GM08714 (cell line): ENCODE data around the gene KRTAP5-1.
"Not testable (repeated sequence)": the region's sequence is repeated elsewhere in the genome, so short reads cannot be mapped to it uniquely, and the experiment has no call there.

Source experiments
- H3K4me3 ChIP-seq: fragments of 200-500 bp; sonication (Bioruptor generic); 2 replicates; pipeline ENCODE4 v1.5.1; 2014; ENCODE audit warnings: mild to moderate bottlenecking, low read length, inconsistent platforms
- ZNF274 ChIP-seq: IDR thresholded peaks from 2 replicates; pipeline ENCODE4 v1.6.1; 2012; ENCODE audit warnings: mild to moderate bottlenecking, low read depth, low read length

Gene KRTAP5-1

GRCh38 chr11:1608363-1608762 is 23.3 kb upstream of the KRTAP5-1 start, which contains the start of gene KRTAP5-3:
TSS of gene KRTAP5-3 (minus strand) at chr11:1608463. CDS start at chr11:1608385, 78 bp downstream.
- H3K4me3 ChIP-seq, result no peak within 1 kb of the TSS
- TF ChIP-seq ZNF274, result no peak

GRCh38 chr11:1607901-1608300 is 22.8 kb upstream of the KRTAP5-1 start:
- H3K4me3 ChIP-seq, result not testable (repeated sequence)

- not testable (repeated sequence) for H3K4me3 ChIP-seq
Measured at GRCh38 chr11:1607156-1607845, 22.2 kb upstream of the KRTAP5-1 start.

- not testable (repeated sequence) for H3K4me3 ChIP-seq
Measured at GRCh38 chr11:1605923-1606322, 20.8 kb upstream of the KRTAP5-1 start.

- no peak overlapping the region for H3K4me3 ChIP-seq
- no peak for TF ChIP-seq ZNF274
Measured at GRCh38 chr11:1604711-1605110, 19.6 kb upstream of the KRTAP5-1 start.

- H3K4me3 ChIP-seq, result no peak overlapping the region
- no peak for TF ChIP-seq ZNF274
Measured at GRCh38 chr11:1604181-1604580, 19.1 kb upstream of the KRTAP5-1 start.

- H3K4me3 ChIP-seq, result no peak overlapping the region
- TF ChIP-seq ZNF274, result no peak
Measured at GRCh38 chr11:1603629-1604028, 18.5 kb upstream of the KRTAP5-1 start.

- H3K4me3 ChIP-seq, result not testable (repeated sequence)
Measured at GRCh38 chr11:1601663-1602062, 16.6 kb upstream of the KRTAP5-1 start.

- H3K4me3 ChIP-seq, result no peak overlapping the region
- TF ChIP-seq ZNF274, result no peak
Measured at GRCh38 chr11:1600626-1601025, 15.5 kb upstream of the KRTAP5-1 start.

GRCh38 chr11:1598816-1599215 is 13.7 kb upstream of the KRTAP5-1 start:
- H3K4me3 ChIP-seq, result no peak overlapping the region
- TF ChIP-seq ZNF274, result no peak

GRCh38 chr11:1598406-1598805 is 13.3 kb upstream of the KRTAP5-1 start:
- not testable (repeated sequence) for H3K4me3 ChIP-seq

- H3K4me3 ChIP-seq, result no peak within 1 kb of the TSS
- TF ChIP-seq ZNF274, result no peak
Measured at GRCh38 chr11:1597994-1598380, 12.9 kb upstream of the KRTAP5-1 start, which contains the start of gene KRTAP5-2. TSS of gene KRTAP5-2 (minus strand) at chr11:1598294. CDS start at chr11:1598250, 44 bp downstream.

GRCh38 chr11:1597331-1597993 is 12.4 kb upstream of the KRTAP5-1 start:
- H3K4me3 ChIP-seq, result no peak overlapping the region
- TF ChIP-seq ZNF274, result no peak

- H3K4me3 ChIP-seq, result not testable (repeated sequence)
Measured at GRCh38 chr11:1596576-1597121, 11.6 kb upstream of the KRTAP5-1 start.

GRCh38 chr11:1595994-1596575 is 11.0 kb upstream of the KRTAP5-1 start:
- H3K4me3 ChIP-seq, result not testable (repeated sequence)
